ENCODE measurements around the gene UNC5A. TPM values are rescaled to one million over a fixed set of nuclear protein-coding genes. Genes with fewer than 3 reads are reported as not detected.

UNC5A gene
- total RNA-seq, 1 experiment from 2014 or later, result 0.07 TPM

DNA sequence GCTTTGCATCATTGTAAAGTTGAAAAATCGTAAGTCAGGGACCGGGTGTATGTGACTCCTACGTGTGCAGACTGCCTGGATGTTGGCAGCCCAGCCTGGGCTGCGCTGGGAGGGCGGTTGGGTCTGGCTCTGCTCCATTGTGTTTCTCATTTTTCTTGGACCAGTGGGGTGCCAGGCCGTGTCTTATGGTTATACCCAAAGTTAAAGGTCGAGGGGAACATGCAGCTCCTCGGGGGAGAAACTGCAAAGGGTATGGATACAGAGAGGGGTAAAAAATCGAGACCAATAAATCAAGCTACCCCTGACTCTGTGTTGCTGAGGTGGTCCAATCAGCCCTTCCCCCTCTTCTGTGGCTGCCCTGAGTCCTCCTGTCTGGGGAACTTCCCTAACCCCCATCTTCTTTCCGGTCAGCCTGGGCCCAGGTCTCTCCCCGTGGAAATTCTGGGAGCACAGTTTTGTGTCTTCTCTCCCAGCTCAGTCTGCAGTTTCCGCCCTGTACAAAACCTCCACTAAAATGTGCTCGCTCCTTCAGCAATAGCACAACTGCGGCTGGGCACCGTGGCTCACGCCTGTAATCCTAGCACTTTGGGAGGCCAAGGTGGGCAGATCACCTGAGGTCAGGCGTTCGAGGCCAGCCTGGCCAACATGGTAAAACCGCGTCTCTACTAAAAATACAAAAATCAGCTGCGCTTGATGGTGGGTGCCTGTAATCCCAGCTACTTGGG, 34.1 kb upstream of the UNC5A start:
- Histone ChIP-seq H3K9me3 (ENCODE audit: low read length) (no peaks in the 10 kb centered on the region), H4K20me1 (ENCODE audit: low read length) (no peaks in the 10 kb centered on the region), H3K9me2 (replicated peaks; ENCODE audit: low read length) (no peaks in the 10 kb centered on the region), H3K27ac (ENCODE audit: low read length) (no peak overlapping the region), H3K4me3 (ENCODE audit: low read length) (no peak overlapping the region), H3K4me2 (ENCODE audit: low read length) (no peak overlapping the region), H3K36me3 (ENCODE audit: low read depth, low read length) (no peaks in the 10 kb centered on the region), H3K9ac (ENCODE audit: low read length) (no peak overlapping the region), H3F3A (ENCODE audit: low read length, unreplicated experiment) (no peaks in the 10 kb centered on the region), H2AFZ (ENCODE audit: low read length) (no peak overlapping the region), H3K79me2 (ENCODE audit: low read length) (no peaks in the 10 kb centered on the region), H3K4me1 (ENCODE audit: insufficient read depth, low read length) (no peaks in the 10 kb centered on the region), H3K27me3 (ENCODE audit: low read length) (no peaks in the 10 kb centered on the region)
- ChIA-PET POLR2A (ENCODE audit: unreplicated experiment) (no interaction called here), CTCF (no interaction called here)
- TF ChIP-seq EZH2phosphoT487 (IDR thresholded peaks at IDR 0.05; ENCODE audit: borderline replicate concordance, low read length) (no peak), EZH2 (IDR thresholded peaks at IDR 0.05; ENCODE audit: low read length, unreplicated experiment) (no peak)
- TF ChIP-seq, protein P1, sequence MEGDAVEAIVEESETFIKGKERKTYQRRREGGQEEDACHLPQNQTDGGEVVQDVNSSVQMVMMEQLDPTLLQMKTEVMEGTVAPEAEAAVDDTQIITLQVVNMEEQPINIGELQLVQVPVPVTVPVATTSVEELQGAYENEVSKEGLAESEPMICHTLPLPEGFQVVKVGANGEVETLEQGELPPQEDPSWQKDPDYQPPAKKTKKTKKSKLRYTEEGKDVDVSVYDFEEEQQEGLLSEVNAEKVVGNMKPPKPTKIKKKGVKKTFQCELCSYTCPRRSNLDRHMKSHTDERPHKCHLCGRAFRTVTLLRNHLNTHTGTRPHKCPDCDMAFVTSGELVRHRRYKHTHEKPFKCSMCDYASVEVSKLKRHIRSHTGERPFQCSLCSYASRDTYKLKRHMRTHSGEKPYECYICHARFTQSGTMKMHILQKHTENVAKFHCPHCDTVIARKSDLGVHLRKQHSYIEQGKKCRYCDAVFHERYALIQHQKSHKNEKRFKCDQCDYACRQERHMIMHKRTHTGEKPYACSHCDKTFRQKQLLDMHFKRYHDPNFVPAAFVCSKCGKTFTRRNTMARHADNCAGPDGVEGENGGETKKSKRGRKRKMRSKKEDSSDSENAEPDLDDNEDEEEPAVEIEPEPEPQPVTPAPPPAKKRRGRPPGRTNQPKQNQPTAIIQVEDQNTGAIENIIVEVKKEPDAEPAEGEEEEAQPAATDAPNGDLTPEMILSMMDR (conservative IDR thresholded peaks at IDR 0.05; ENCODE audit: low read depth, low read length), result no peak
- ATAC-seq (no peak), DNase-seq (no peak)
- intact Hi-C loops (cut with micrococcal nuclease), result no loop called here
- BruUV-seq (replicated peaks), result no TSS peak

DNA sequence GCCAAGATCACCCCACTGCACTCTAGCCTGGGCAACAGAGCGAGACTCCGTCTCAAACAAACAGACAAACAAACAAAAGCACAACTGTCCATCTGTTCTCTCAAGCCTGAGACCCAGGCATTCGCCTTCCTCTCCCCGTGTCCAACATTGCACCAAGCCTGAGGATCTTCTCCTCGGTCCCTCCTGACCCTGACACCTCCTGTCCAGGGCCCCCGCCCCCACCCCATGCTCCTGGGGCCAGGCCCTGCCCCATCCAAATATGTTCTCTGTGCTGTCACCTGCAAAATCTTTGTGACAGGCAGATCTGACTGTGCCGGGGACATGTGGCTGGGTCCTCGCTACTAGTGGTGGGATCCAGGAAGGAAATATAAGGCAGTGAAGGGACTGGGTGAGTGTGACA, 33.4 kb upstream of the UNC5A start:
- DNase-seq (no peak), ATAC-seq (no peak)
- CTCF ChIA-PET, result no interaction called here
- BruUV-seq (replicated peaks), result no TSS peak
- no peaks in the 10 kb centered on the region for H3K36me3 ChIP-seq (ENCODE audit: low read depth, low read length)
- H3K9me2 ChIP-seq (replicated peaks; ENCODE audit: low read length), result no peaks in the 10 kb centered on the region
- H3K27me3 ChIP-seq (ENCODE audit: low read length), result no peaks in the 10 kb centered on the region
- H4K20me1 ChIP-seq (ENCODE audit: low read length), result no peaks in the 10 kb centered on the region
- H2AFZ ChIP-seq (ENCODE audit: low read length), result no peak overlapping the region
- H3K79me2 ChIP-seq (ENCODE audit: low read length), result no peaks in the 10 kb centered on the region
- POLR2A ChIA-PET (ENCODE audit: unreplicated experiment), result no interaction called here
- H3K4me1 ChIP-seq (ENCODE audit: insufficient read depth, low read length), result 0 out of 2 replicates have a peak, but pooled peaks cover 3% of the 10 kb centered on the region
- TF ChIP-seq EZH2 (IDR thresholded peaks at IDR 0.05; ENCODE audit: low read length, unreplicated experiment), result no peak
- no peak for TF ChIP-seq EZH2phosphoT487 (IDR thresholded peaks at IDR 0.05; ENCODE audit: borderline replicate concordance, low read length)
- TF ChIP-seq, protein P1 (conservative IDR thresholded peaks at IDR 0.05; ENCODE audit: low read depth, low read length), result no peak
- no peak overlapping the region for H3K4me2 ChIP-seq (ENCODE audit: low read length)
- intact Hi-C loops (cut with micrococcal nuclease), result no loop called here
- no peaks in the 10 kb centered on the region for H3F3A ChIP-seq (ENCODE audit: low read length, unreplicated experiment)
- no peak overlapping the region for H3K27ac ChIP-seq (ENCODE audit: low read length)
- no peak overlapping the region for H3K4me3 ChIP-seq (ENCODE audit: low read length)
- H3K9ac ChIP-seq (ENCODE audit: low read length), result no peak overlapping the region
- no peaks in the 10 kb centered on the region for H3K9me3 ChIP-seq (ENCODE audit: low read length)

DNA sequence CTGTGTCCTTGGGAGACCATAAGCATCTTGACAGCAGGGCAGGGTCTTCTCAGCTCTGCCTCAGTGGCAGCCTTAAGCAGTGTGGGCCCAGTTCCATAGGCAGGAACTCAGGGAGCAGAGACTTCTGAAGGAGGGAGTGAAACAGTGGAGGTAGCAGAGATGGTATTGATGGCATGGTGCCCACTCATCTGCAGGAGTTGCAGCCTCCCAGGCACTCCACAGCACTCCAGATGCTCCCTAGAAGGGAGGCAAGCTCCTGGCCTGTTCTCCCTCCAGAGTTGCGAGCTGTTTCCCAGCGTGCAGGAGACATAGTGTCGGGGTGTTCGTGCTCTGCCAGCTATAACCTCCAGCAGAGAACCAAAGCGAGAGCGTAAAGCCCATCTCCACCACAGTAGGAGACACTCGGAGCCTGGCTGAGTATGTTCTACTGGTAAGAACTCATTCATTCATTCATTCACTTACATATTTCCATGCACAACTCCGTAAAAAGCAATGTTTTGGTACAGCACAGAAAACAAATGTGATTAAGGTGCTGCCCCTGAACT, 31.4 kb upstream of the UNC5A start:
- intact Hi-C loops (cut with micrococcal nuclease), result no loop called here
- H3K36me3 ChIP-seq (ENCODE audit: low read depth, low read length), result no peaks in the 10 kb centered on the region
- TF ChIP-seq EZH2 (IDR thresholded peaks at IDR 0.05; ENCODE audit: low read length, unreplicated experiment) (no peak), EZH2phosphoT487 (IDR thresholded peaks at IDR 0.05; ENCODE audit: borderline replicate concordance, low read length) (no peak)
- TF ChIP-seq, protein P1 (conservative IDR thresholded peaks at IDR 0.05; ENCODE audit: low read depth, low read length), result no peak
- no peaks in the 10 kb centered on the region for H3K9me3 ChIP-seq (ENCODE audit: low read length)
- ChIA-PET POLR2A (ENCODE audit: unreplicated experiment) (no interaction called here), CTCF (no interaction called here)
- no peak overlapping the region for H3K4me2 ChIP-seq (ENCODE audit: low read length)
- no peaks in the 10 kb centered on the region for H4K20me1 ChIP-seq (ENCODE audit: low read length)
- H3K9ac ChIP-seq (ENCODE audit: low read length), result no peak overlapping the region
- no peak overlapping the region for H3K4me3 ChIP-seq (ENCODE audit: low read length)
- no TSS peak for BruUV-seq (replicated peaks)
- H3K9me2 ChIP-seq (replicated peaks; ENCODE audit: low read length), result no peaks in the 10 kb centered on the region
- ATAC-seq, result no peak
- DNase-seq, result no peak
- no peaks in the 10 kb centered on the region for H3K27me3 ChIP-seq (ENCODE audit: low read length)
- no peak overlapping the region for H2AFZ ChIP-seq (ENCODE audit: low read length)
- no peaks in the 10 kb centered on the region for H3F3A ChIP-seq (ENCODE audit: low read length, unreplicated experiment)
- peaks cover 9% of the 10 kb centered on the region; the same call in 1 of the 2 replicates for H3K4me1 ChIP-seq (ENCODE audit: insufficient read depth, low read length)
- H3K79me2 ChIP-seq (ENCODE audit: low read length), result no peaks in the 10 kb centered on the region
- H3K27ac ChIP-seq (ENCODE audit: low read length), result no peak overlapping the region

Measured in PC-3 (cell line).